Keratinocyte (primary cell): ENCODE results near the gene MBP. TPM values are rescaled to one million over a fixed set of nuclear protein-coding genes. Genes with fewer than 3 reads are reported as not detected.

ENCODE experiments used
- DNase-seq: peaks from one replicate; pipeline ENCODE4 v3.0.0-alpha.2; 2011; ENCODE audit warnings: low read depth, missing footprints, low spot score
- FAIRE-seq: peaks from 2 replicates; lab custom pipeline; 2011; peaks lifted over from hg19 to GRCh38; lab: Jason Lieb, UNC
- H2AFZ ChIP-seq: 2 replicates; pipeline ENCODE4 v1.6.0; 2012; ENCODE audit warnings: low read length, control low read depth, inconsistent platforms; ENCODE audit not compliant: control insufficient read depth
- H3K27ac ChIP-seq: 2 replicates; pipeline ENCODE4 v1.5.1; 2011; ENCODE audit warnings: low read length; ENCODE audit not compliant: control insufficient read depth, insufficient read depth
- H3K27me3 ChIP-seq: 3 replicates; pipeline ENCODE4 v1.6.0; 2011; ENCODE audit warnings: low read length; ENCODE audit not compliant: control insufficient read depth, insufficient read depth; ENCODE audit errors: extremely low read depth
- H3K36me3 ChIP-seq, 2 experiments: 2 replicates in 1 of 2; 3 replicates in 1 of 2; pipeline ENCODE4 v1.5.1; 2011; ENCODE audit warnings: low read length in 2 of 2, mild to moderate bottlenecking in 1 of 2; ENCODE audit not compliant: control insufficient read depth in 2 of 2, insufficient read depth in 2 of 2; ENCODE audit errors: extremely low read depth in 1 of 2
- H3K4me1 ChIP-seq: 3 replicates; pipeline ENCODE4 v1.5.1; 2011; ENCODE audit warnings: low read length; ENCODE audit not compliant: control insufficient read depth, insufficient read depth; ENCODE audit errors: extremely low read depth
- H3K4me2 ChIP-seq: 3 replicates; pipeline ENCODE4 v1.6.0; 2011; ENCODE audit warnings: low read depth, low read length; ENCODE audit not compliant: control insufficient read depth, insufficient read depth; ENCODE audit errors: extremely low read depth
- H3K4me3 ChIP-seq, 3 experiments: fragments of 200-600 bp in 1 of 3; sonication (generic) in 1 of 3; 2 replicates in 2 of 3; 3 replicates in 1 of 3; pipeline ENCODE4 v1.5.1; 2011 to 2016; ENCODE audit warnings: low read length in 3 of 3, mild to moderate bottlenecking in 3 of 3, control low read depth in 2 of 3, inconsistent platforms in 1 of 3, low read depth in 1 of 3, mixed read lengths in 1 of 3, mixed run types in 1 of 3, moderate library complexity in 1 of 3; ENCODE audit not compliant: control insufficient read depth in 2 of 3, insufficient read depth in 2 of 3; ENCODE audit errors: extremely low read depth in 1 of 3
- H3K79me2 ChIP-seq: 2 replicates; pipeline ENCODE4 v1.6.0; 2012; ENCODE audit warnings: low read length; ENCODE audit not compliant: control insufficient read depth, insufficient read depth
- H3K9ac ChIP-seq: 3 replicates; pipeline ENCODE4 v1.6.0; 2011; ENCODE audit warnings: low read length; ENCODE audit not compliant: control insufficient read depth, insufficient read depth; ENCODE audit errors: extremely low read depth
- H3K9me1 ChIP-seq: 3 replicates; pipeline ENCODE4 v1.6.0; 2011; ENCODE audit warnings: low read length; ENCODE audit not compliant: control insufficient read depth, insufficient read depth; ENCODE audit errors: extremely low read depth
- H3K9me3 ChIP-seq: 2 replicates; pipeline ENCODE4 v1.5.1; 2012; ENCODE audit warnings: low read depth, low read length; ENCODE audit not compliant: control insufficient read depth
- H4K20me1 ChIP-seq: 3 replicates; pipeline ENCODE4 v1.6.0; 2011; ENCODE audit warnings: low read length; ENCODE audit not compliant: control insufficient read depth, insufficient read depth; ENCODE audit errors: extremely low read depth
- EZH2 ChIP-seq: IDR thresholded peaks from one replicate; pipeline ENCODE4 v1.6.1; 2012; ENCODE audit warnings: inconsistent platforms, mild to moderate bottlenecking, low read length, moderate library complexity
- dilution Hi-C: fragments of 300-500 bp; cut with MboI; formaldehyde crosslinking; loops from one replicate; pipeline ENCODE4 v1.7.0; 2020; ENCODE audit warnings: low sequenced_read_pairs; ENCODE audit not compliant: extremely low pct_ligation_motif_present
- polyA plus RNA-seq, 5 experiments: library from polyadenylated mRNA; depleted of rRNA in 3 of 5; stranded (reverse) in 3 of 5; stranded (forward) in 1 of 5; unstranded in 1 of 5; fragments of >200 nt; gene quantifications; 1 replicate in 1 of 5; 2 replicates in 3 of 5; 3 replicates in 1 of 5; pipeline versions ENCODE4 v1.2.1 to v1.2.3, GENCODE V29; 2011 to 2012; ENCODE audit warnings: missing spikeins in 2 of 5, low read depth in 1 of 5, low replicate concordance in 1 of 5
- TF ChIP-seq, protein P1 (sequence below), 3 experiments: IDR thresholded peaks in 1 of 3; conservative IDR thresholded peaks in 1 of 3; optimal IDR thresholded peaks in 1 of 3; 2 replicates in 2 of 3; 3 replicates in 1 of 3; pipeline versions ENCODE3 to v1.5.1; 2011; ENCODE audit warnings: low read length in 3 of 3, mild to moderate bottlenecking in 3 of 3, moderate library complexity in 2 of 3, control low read depth in 1 of 3, inconsistent platforms in 1 of 3; ENCODE audit not compliant: insufficient read depth in 2 of 3; ENCODE audit errors: extremely low read depth in 1 of 3

The MBP gene
- polyA plus RNA-seq, 1 donor (not counting 4 experiments of a cell fraction or from before 2014, with no cell fraction given): 38.7 TPM

DNA sequence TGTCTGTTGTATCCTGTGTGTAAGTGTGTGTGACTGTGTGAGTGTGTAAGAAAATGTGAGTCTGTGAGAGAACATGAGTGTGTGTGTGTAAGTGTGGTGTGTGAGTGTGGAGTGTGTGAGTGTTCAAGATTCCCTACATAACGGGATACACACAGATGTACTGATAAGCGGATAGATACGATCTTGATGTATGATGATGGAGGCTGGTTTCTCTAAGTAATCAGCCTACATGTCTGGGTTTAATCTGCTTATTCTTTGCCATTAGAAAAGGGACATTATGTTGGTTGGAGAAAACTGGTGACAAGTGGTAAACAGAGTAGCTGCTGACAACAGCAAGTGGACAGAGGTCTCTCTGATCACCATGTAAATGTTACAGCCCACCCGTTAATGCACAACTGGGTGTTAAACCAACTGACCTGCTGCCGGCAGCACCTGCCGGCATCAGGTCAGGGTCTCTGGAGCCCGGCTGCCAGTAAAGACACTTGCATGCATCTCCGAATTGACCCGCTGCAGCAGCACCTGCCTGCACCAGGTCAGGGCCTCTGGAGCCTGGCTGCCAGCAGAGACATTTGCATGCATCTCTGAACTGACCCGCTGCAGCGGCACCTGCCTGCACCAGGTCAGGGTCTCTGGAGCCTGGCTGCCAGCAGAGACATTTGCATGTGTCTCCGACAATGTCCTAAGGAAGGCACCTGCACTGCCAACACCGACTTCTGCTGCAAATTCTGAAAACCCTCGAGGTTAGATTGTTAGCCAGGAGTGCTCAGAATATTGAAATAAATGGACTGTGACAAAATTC lies 87.5 kb downstream of the MBP start:
- TF ChIP-seq, protein P1, sequence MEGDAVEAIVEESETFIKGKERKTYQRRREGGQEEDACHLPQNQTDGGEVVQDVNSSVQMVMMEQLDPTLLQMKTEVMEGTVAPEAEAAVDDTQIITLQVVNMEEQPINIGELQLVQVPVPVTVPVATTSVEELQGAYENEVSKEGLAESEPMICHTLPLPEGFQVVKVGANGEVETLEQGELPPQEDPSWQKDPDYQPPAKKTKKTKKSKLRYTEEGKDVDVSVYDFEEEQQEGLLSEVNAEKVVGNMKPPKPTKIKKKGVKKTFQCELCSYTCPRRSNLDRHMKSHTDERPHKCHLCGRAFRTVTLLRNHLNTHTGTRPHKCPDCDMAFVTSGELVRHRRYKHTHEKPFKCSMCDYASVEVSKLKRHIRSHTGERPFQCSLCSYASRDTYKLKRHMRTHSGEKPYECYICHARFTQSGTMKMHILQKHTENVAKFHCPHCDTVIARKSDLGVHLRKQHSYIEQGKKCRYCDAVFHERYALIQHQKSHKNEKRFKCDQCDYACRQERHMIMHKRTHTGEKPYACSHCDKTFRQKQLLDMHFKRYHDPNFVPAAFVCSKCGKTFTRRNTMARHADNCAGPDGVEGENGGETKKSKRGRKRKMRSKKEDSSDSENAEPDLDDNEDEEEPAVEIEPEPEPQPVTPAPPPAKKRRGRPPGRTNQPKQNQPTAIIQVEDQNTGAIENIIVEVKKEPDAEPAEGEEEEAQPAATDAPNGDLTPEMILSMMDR (optimal IDR thresholded peaks at IDR 0.05 in 1 of 3, IDR thresholded peaks at IDR 0.05 in 1 of 3, conservative IDR thresholded peaks at IDR 0.05 in 1 of 3; ENCODE audit: extremely low read depth in 1 of 3, insufficient read depth in 2 of 3, low read length in 3 of 3): no peak
- Histone ChIP-seq H3K4me3 (no peak overlapping the region), H3K27ac (no peak overlapping the region), H3K79me2 (peaks cover 23% of the 10 kb centered on the region), H2AFZ (no peak overlapping the region), H3K9ac (no peak overlapping the region), H3K9me3 (no peaks in the 10 kb centered on the region), H3K4me2 (no peak overlapping the region), H3K4me1 (peaks cover 13% of the 10 kb centered on the region), H3K36me3 (peaks cover 8 to 10% of the 10 kb centered on the region in 2 experiments), H3K9me1 (no peaks in the 10 kb centered on the region), H3K27me3 (no peaks in the 10 kb centered on the region), H4K20me1 (no peaks in the 10 kb centered on the region)
- dilution Hi-C loops: no loop called here
- FAIRE-seq (peak; percentile 5), DNase-seq (no peak)

DNA sequence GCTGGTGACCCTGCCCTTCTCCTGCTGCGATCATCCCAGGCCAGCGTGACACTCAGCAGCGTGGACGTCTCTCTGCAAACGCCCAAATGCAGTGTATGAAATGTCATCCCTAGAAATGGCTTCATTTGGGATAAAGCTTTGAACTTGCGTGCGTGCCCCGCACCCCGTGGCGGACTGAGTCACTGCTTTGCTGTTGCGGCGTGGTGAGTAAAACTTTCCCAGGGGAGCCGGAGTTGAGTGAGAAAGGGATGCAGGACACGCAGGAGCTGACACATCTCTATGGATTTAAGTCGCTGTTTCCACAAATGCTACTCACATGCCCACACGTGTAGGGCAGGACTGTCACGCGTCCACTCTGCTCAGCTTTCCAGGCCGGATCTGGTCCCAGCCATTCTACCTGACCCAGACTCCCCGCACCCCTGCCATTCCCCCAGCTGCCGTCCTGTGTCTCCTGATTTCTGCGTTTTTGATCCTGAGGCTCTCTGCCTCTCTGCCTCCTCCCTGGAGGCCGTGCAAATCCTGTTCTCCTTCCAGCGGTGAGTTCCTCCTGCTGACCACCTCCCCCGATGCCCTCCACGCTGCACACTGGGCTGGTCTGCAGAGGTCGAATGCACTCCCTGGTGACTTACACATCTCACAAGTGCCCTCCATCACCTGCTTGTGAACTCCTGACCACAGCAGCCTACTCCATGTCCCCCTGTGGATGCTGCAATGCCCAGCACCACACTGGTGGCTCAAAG lies 88.9 kb downstream of the MBP start:
- Histone ChIP-seq H3K9me3 (no peaks in the 10 kb centered on the region), H3K4me1 (peaks cover 18% of the 10 kb centered on the region), H3K9ac (no peak overlapping the region), H3K4me2 (no peak overlapping the region), H3K27ac (no peak overlapping the region), H4K20me1 (no peaks in the 10 kb centered on the region), H2AFZ (no peak overlapping the region), H3K9me1 (no peaks in the 10 kb centered on the region), H3K27me3 (no peaks in the 10 kb centered on the region), H3K79me2 (peaks cover 33% of the 10 kb centered on the region), H3K4me3 (no peak overlapping the region), H3K36me3 (peaks cover 8 to 10% of the 10 kb centered on the region in 2 experiments)
- dilution Hi-C loops: no loop called here
- TF ChIP-seq EZH2: no peak
- TF ChIP-seq, protein P1 (optimal IDR thresholded peaks at IDR 0.05 in 1 of 3, IDR thresholded peaks at IDR 0.05 in 1 of 3, conservative IDR thresholded peaks at IDR 0.05 in 1 of 3; ENCODE audit: extremely low read depth in 1 of 3, insufficient read depth in 2 of 3, low read length in 3 of 3): no peak
- FAIRE-seq (no peak), DNase-seq (no peak)
